Measurements from ENCODE around the gene SPRING1.
"Not testable (repeated sequence)": the region's sequence is repeated elsewhere in the genome, so short reads cannot be mapped to it uniquely, and the experiment has no call there.

Gene SPRING1

GRCh38 chr12:116742787-116743186 lies 4.9 kb upstream of the SPRING1 start:
- not testable (repeated sequence) for DNase-seq (ENCODE audit: low read depth in 1 of 2, low spot score in 1 of 2)

GRCh38 chr12:116739381-116739887 lies 1.6 kb upstream of the SPRING1 start:
- no peak for DNase-seq (ENCODE audit: low read depth in 1 of 2, low spot score in 1 of 2)

- no peak for DNase-seq (ENCODE audit: low read depth in 1 of 2, low spot score in 1 of 2)
These were observed 701 bp downstream of the SPRING1 start for GRCh38 chr12:116736962-116737773.

- no peak for DNase-seq (ENCODE audit: low read depth in 1 of 2, low spot score in 1 of 2)
These were observed 1.8 kb downstream of the SPRING1 start for GRCh38 chr12:116735951-116736599.

- DNase-seq (ENCODE audit: low read depth in 1 of 2, low spot score in 1 of 2): no peak
These were observed 2.8 kb downstream of the SPRING1 start for GRCh38 chr12:116735084-116735483.

- no peak for DNase-seq (ENCODE audit: low read depth in 1 of 2, low spot score in 1 of 2)
These were observed 3.6 kb downstream of the SPRING1 start for GRCh38 chr12:116734156-116734768.

- DNase-seq (ENCODE audit: low read depth in 1 of 2, low spot score in 1 of 2): no peak
These were observed 6.1 kb downstream of the SPRING1 start for GRCh38 chr12:116731801-116732200.

- no peak for DNase-seq (ENCODE audit: low read depth in 1 of 2, low spot score in 1 of 2)
These were observed 10.0 kb downstream of the SPRING1 start for GRCh38 chr12:116727891-116728290.

- no peak for DNase-seq (ENCODE audit: low read depth in 1 of 2, low spot score in 1 of 2)
These were observed 10.6 kb downstream of the SPRING1 start for GRCh38 chr12:116727261-116727660.

GRCh38 chr12:116726694-116727093 lies 11.2 kb downstream of the SPRING1 start:
- no peak for DNase-seq (ENCODE audit: low read depth in 1 of 2, low spot score in 1 of 2)

- no peak for DNase-seq (ENCODE audit: low read depth in 1 of 2, low spot score in 1 of 2)
These were observed 15.6 kb downstream of the SPRING1 start for GRCh38 chr12:116722245-116722644.

GRCh38 chr12:116719731-116720528 lies 17.9 kb downstream of the SPRING1 start:
- DNase-seq (ENCODE audit: low read depth in 1 of 2, low spot score in 1 of 2): no peak

- DNase-seq (ENCODE audit: low read depth in 1 of 2, low spot score in 1 of 2): no peak
These were observed 19.0 kb downstream of the SPRING1 start for GRCh38 chr12:116718655-116719454.

- DNase-seq (ENCODE audit: low read depth in 1 of 2, low spot score in 1 of 2): no peak
These were observed 20.1 kb downstream of the SPRING1 start for GRCh38 chr12:116717466-116718437.

GRCh38 chr12:116714175-116714574 lies 23.7 kb downstream of the SPRING1 start:
- no peak for DNase-seq (ENCODE audit: low read depth in 1 of 2, low spot score in 1 of 2)

- no peak for DNase-seq (ENCODE audit: low read depth in 1 of 2, low spot score in 1 of 2)
These were observed 24.3 kb downstream of the SPRING1 start for GRCh38 chr12:116713527-116713926.

GRCh38 chr12:116712458-116713303 lies 25.2 kb downstream of the SPRING1 start:
- DNase-seq (ENCODE audit: low read depth in 1 of 2, low spot score in 1 of 2): no peak
